ENCODE measurements around the gene HDAC4. TPM values are rescaled to one million over a fixed set of nuclear protein-coding genes. Genes with fewer than 3 reads are reported as not detected.

HDAC4 gene
- total RNA-seq, 1 experiment from 2014 or later: 21.8 TPM

- H3K36me3 Mint-ChIP-seq (ENCODE audit: insufficient read depth, unreplicated experiment): peaks cover 28% of the 10 kb centered on the region
- H3K27me3 Mint-ChIP-seq (ENCODE audit: insufficient read depth, unreplicated experiment): no peaks in the 10 kb centered on the region
- BruUV-seq (replicated peaks): no TSS peak
- H3K4me1 Mint-ChIP-seq (ENCODE audit: insufficient read depth, unreplicated experiment): no peaks in the 10 kb centered on the region
- DNase-seq (ENCODE audit: unreplicated experiment): peak; percentile 28
- no peaks in the 10 kb centered on the region for H3K9me3 Mint-ChIP-seq (ENCODE audit: unreplicated experiment)
- H3K4me3 Mint-ChIP-seq (ENCODE audit: unreplicated experiment): no peak overlapping the region
- CTCF ChIA-PET: interaction anchor here (0.5 to 1.5 kb wide), 7 partner anchors 12 to 849 kb away, joined by 3 to 5 read pairs (median 3); no protein-coding TSS in a partner anchor
- intact Hi-C loops (cut with micrococcal nuclease): no loop called here
- TF ChIP-seq CTCF (IDR thresholded peaks at IDR 0.05; ENCODE audit: unreplicated experiment): peak; percentile 49
- POLR2A ChIA-PET: interaction anchor here (1.2 kb wide), 1 partner anchor 834 kb away, joined by 3 read pairs; no protein-coding TSS in a partner anchor
- H3K27ac Mint-ChIP-seq (ENCODE audit: low read depth, unreplicated experiment): no peak overlapping the region
These were observed 256.7 kb downstream of the HDAC4 start for GRCh38 chr2:239143858-239144712.

GRCh38 chr2:239142806-239143205, 258.0 kb downstream of the HDAC4 start:
- H3K27ac Mint-ChIP-seq (ENCODE audit: low read depth, unreplicated experiment): no peak overlapping the region
- H3K4me3 Mint-ChIP-seq (ENCODE audit: unreplicated experiment): no peak overlapping the region
- H3K4me1 Mint-ChIP-seq (ENCODE audit: insufficient read depth, unreplicated experiment): no peaks in the 10 kb centered on the region
- TF ChIP-seq CTCF (IDR thresholded peaks at IDR 0.05; ENCODE audit: unreplicated experiment): no peak
- DNase-seq (ENCODE audit: unreplicated experiment): no peak
- no TSS peak for BruUV-seq (replicated peaks)
- ChIA-PET POLR2A (interaction anchor here (0.5 kb wide), 1 partner anchor 35 kb away, joined by 3 read pairs; no protein-coding TSS in a partner anchor), CTCF (interaction anchor here (0.6 to 1.5 kb wide), 8 partner anchors 10 to 855 kb away, joined by 3 to 6 read pairs (median 4); no protein-coding TSS in a partner anchor)
- no peaks in the 10 kb centered on the region for H3K9me3 Mint-ChIP-seq (ENCODE audit: unreplicated experiment)
- intact Hi-C loops (cut with micrococcal nuclease): no loop called here
- no peaks in the 10 kb centered on the region for H3K27me3 Mint-ChIP-seq (ENCODE audit: insufficient read depth, unreplicated experiment)
- peaks cover 30% of the 10 kb centered on the region for H3K36me3 Mint-ChIP-seq (ENCODE audit: insufficient read depth, unreplicated experiment)

GRCh38 chr2:239142296-239142695, 258.5 kb downstream of the HDAC4 start:
- ChIA-PET CTCF (interaction anchor here (0.7 to 1.2 kb wide), 6 partner anchors 9 to 793 kb away, joined by 3 to 6 read pairs (median 3); no protein-coding TSS in a partner anchor), POLR2A (no interaction called here)
- Mint-ChIP-seq H3K4me3 (ENCODE audit: unreplicated experiment) (no peak overlapping the region), H3K9me3 (ENCODE audit: unreplicated experiment) (no peaks in the 10 kb centered on the region), H3K36me3 (ENCODE audit: insufficient read depth, unreplicated experiment) (peaks cover 33% of the 10 kb centered on the region), H3K4me1 (ENCODE audit: insufficient read depth, unreplicated experiment) (no peaks in the 10 kb centered on the region), H3K27me3 (ENCODE audit: insufficient read depth, unreplicated experiment) (no peaks in the 10 kb centered on the region), H3K27ac (ENCODE audit: low read depth, unreplicated experiment) (no peak overlapping the region)
- no peak for DNase-seq (ENCODE audit: unreplicated experiment)
- intact Hi-C loops (cut with micrococcal nuclease): no loop called here
- TF ChIP-seq CTCF (IDR thresholded peaks at IDR 0.05; ENCODE audit: unreplicated experiment): no peak
- no TSS peak for BruUV-seq (replicated peaks)

- H3K36me3 Mint-ChIP-seq (ENCODE audit: insufficient read depth, unreplicated experiment): peaks cover 36% of the 10 kb centered on the region
- no peaks in the 10 kb centered on the region for H3K9me3 Mint-ChIP-seq (ENCODE audit: unreplicated experiment)
- POLR2A ChIA-PET: no interaction called here
- no peaks in the 10 kb centered on the region for H3K27me3 Mint-ChIP-seq (ENCODE audit: insufficient read depth, unreplicated experiment)
- no peaks in the 10 kb centered on the region for H3K4me1 Mint-ChIP-seq (ENCODE audit: insufficient read depth, unreplicated experiment)
- CTCF ChIA-PET: interaction anchor here (0.6 kb wide), 1 partner anchor 131 kb away, joined by 3 read pairs; no protein-coding TSS in a partner anchor
- TF ChIP-seq CTCF (IDR thresholded peaks at IDR 0.05; ENCODE audit: unreplicated experiment): no peak
- no peak for DNase-seq (ENCODE audit: unreplicated experiment)
- no TSS peak for BruUV-seq (replicated peaks)
- H3K4me3 Mint-ChIP-seq (ENCODE audit: unreplicated experiment): no peak overlapping the region
- no peak overlapping the region for H3K27ac Mint-ChIP-seq (ENCODE audit: low read depth, unreplicated experiment)
- intact Hi-C loops (cut with micrococcal nuclease): no loop called here
These were observed 259.6 kb downstream of the HDAC4 start for GRCh38 chr2:239141021-239141760.
